B cell (primary cell): ENCODE measurements around the gene NTN1.

Experiments
- EZH2 ChIP-seq: IDR thresholded peaks from 2 replicates; pipeline ENCODE4 v1.6.1; 2012; ENCODE audit warnings: borderline replicate concordance, low read depth, mild to moderate bottlenecking, moderate library complexity, low read length; ENCODE audit not compliant: insufficient read depth, poor library complexity, severe bottlenecking
- TF ChIP-seq, protein P1 (sequence below): fragments of 200-600 bp; IDR thresholded peaks from one replicate; pipeline ENCODE4 v1.8.0; 2022; ENCODE audit warnings: antibody characterized with exemption, mild to moderate bottlenecking

DNA sequence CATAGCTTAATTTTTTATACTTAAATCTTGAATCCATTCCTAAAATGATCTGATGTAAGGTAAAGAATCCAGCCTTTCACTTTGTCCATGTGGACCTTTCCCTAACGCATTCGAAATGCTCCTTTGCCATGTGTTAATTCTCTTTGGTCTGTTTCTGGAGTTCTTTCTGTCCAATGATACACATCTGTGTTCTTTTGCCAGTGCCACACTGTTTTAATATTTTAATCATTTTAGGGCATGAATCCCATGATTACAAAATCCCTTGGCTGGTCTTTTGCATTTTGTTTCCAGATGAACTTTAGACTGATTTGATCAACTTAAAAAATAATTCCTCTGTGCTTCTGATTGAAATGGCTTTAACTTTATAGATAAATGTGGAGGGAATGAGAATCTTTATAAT is 74.1 kb downstream of the NTN1 start:
- TF ChIP-seq, protein P1, sequence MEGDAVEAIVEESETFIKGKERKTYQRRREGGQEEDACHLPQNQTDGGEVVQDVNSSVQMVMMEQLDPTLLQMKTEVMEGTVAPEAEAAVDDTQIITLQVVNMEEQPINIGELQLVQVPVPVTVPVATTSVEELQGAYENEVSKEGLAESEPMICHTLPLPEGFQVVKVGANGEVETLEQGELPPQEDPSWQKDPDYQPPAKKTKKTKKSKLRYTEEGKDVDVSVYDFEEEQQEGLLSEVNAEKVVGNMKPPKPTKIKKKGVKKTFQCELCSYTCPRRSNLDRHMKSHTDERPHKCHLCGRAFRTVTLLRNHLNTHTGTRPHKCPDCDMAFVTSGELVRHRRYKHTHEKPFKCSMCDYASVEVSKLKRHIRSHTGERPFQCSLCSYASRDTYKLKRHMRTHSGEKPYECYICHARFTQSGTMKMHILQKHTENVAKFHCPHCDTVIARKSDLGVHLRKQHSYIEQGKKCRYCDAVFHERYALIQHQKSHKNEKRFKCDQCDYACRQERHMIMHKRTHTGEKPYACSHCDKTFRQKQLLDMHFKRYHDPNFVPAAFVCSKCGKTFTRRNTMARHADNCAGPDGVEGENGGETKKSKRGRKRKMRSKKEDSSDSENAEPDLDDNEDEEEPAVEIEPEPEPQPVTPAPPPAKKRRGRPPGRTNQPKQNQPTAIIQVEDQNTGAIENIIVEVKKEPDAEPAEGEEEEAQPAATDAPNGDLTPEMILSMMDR = no peak
- no peak for TF ChIP-seq EZH2
